ENCODE results near the gene GSDMA. TPM values are rescaled to one million over a fixed set of nuclear protein-coding genes. Genes with fewer than 3 reads are reported as not detected.

GSDMA gene
- total and polyA plus RNA-seq, 3 donors from 2014 or later: 0.34 to 0.37 TPM; not detected in 1

DNA sequence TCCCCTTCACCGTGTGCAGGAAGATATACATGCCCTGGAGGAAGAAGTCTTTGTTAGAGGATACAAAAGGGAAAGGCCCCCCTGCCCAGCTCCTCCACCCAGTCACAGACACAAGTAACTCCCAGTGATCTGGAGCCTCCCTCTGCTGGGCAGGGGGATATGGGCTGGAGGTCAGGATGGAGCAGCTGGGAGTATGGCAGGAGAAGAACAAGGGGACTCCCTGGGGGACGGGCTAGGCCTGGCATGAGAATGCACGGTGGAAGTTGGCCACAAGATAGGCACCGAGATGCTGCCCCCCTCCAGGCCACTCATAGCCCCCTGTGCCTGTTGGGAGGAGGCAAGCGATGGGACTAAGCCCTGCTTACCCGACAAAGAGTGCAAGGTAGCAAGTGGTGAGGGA lies 39.6 kb upstream of the GSDMA start:
- Histone ChIP-seq H3K9me3 (no peaks in the 10 kb centered on the region), H3K4me1 (peaks cover 11% of the 10 kb centered on the region), H3K27ac (no peak overlapping the region), H3K27me3 (no peaks in the 10 kb centered on the region), H3K4me3 (no peak overlapping the region), H3K36me3 (ENCODE audit: low read depth, missing control alignments) (no peaks in the 10 kb centered on the region)
- no peak for DNase-seq
- no peak for TF ChIP-seq POLR2A (IDR thresholded peaks at IDR 0.05)
- TF ChIP-seq, protein P1, sequence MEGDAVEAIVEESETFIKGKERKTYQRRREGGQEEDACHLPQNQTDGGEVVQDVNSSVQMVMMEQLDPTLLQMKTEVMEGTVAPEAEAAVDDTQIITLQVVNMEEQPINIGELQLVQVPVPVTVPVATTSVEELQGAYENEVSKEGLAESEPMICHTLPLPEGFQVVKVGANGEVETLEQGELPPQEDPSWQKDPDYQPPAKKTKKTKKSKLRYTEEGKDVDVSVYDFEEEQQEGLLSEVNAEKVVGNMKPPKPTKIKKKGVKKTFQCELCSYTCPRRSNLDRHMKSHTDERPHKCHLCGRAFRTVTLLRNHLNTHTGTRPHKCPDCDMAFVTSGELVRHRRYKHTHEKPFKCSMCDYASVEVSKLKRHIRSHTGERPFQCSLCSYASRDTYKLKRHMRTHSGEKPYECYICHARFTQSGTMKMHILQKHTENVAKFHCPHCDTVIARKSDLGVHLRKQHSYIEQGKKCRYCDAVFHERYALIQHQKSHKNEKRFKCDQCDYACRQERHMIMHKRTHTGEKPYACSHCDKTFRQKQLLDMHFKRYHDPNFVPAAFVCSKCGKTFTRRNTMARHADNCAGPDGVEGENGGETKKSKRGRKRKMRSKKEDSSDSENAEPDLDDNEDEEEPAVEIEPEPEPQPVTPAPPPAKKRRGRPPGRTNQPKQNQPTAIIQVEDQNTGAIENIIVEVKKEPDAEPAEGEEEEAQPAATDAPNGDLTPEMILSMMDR (IDR thresholded peaks at IDR 0.05): no peak
- intact Hi-C loops (cut with DNase I; ENCODE audit: low total_unique reads): no loop called here
- WGBS, 2 donors: 86 to 94% methylated on average over 6 of the region's 6 CpGs

DNA sequence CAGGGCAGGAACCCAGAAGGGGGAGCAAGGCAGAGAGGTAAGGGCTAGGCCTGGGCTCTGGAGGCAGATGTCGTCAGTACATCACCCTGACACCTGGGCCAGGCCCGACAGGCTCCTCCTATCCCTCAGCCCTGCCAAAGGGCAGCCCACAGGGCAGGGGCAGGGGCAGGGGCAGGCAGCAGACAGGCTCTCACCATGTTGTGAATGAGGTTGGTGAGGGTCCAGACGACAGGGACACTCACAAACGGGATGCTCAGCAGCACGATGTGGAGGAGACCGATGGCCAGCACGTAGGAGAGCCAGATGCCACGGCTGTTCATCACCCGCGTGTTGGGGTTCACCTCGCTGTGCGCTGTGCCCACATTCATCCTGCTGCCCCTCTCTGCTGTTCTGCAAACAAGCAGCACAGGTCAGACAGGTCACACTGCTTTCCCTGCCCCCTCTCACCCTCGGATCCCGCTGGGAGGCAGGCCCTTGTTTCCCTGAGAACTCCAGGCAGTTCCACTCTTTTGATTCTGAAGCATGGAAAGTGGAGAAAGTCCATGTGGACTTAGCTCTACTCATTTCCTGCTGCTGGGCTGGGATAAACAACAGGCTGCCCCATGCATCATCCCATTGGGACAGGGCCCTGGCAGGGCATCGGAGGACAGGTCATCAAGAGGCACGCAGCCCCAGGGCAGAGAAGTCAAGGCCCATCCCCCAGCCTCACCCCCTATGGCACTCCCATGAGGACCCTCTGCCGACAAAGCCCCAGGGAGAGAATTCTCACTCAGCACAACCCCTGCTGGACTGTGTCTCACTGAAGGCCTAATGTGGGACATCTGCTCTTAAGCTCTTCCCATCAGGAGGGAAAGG lies 38.7 kb upstream of the GSDMA start:
- H3K27me3 ChIP-seq: no peaks in the 10 kb centered on the region
- no peaks in the 10 kb centered on the region for H3K9me3 ChIP-seq
- H3K27ac ChIP-seq: no peak overlapping the region
- DNase-seq: no peak
- no peak overlapping the region for H3K4me3 ChIP-seq
- H3K36me3 ChIP-seq (ENCODE audit: low read depth, missing control alignments): no peaks in the 10 kb centered on the region
- intact Hi-C loops (cut with DNase I; ENCODE audit: low total_unique reads): no loop called here
- TF ChIP-seq, protein P1 (IDR thresholded peaks at IDR 0.05): no peak
- no peak for TF ChIP-seq POLR2A (IDR thresholded peaks at IDR 0.05)
- 86 to 88% methylated on average over 3 to 17 of the region's 17 CpGs for WGBS, 2 donors
- peaks cover 18% of the 10 kb centered on the region for H3K4me1 ChIP-seq

DNA sequence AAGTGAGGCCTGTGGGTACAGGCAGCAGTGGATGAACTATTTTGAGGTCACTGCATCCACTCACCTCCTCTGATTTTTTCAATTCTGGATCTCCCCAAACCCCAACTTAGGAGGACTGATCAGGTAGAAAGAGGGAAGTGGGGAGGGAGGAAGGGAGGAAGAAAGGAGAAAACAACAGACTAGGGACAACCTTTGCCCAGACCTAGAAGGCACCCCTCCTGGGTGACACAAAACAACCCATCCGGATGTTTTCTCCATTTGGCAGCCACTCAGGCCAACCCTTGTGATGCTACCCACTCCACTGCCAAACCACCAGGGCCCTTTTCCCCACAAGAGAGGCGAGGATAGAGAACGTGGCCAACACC lies 38.1 kb upstream of the GSDMA start:
- Histone ChIP-seq H3K27me3 (no peaks in the 10 kb centered on the region), H3K4me1 (peaks cover 18% of the 10 kb centered on the region), H3K4me3 (no peak overlapping the region), H3K9me3 (no peaks in the 10 kb centered on the region), H3K36me3 (ENCODE audit: low read depth, missing control alignments) (no peaks in the 10 kb centered on the region), H3K27ac (no peak overlapping the region)
- no peak for DNase-seq
- intact Hi-C loops (cut with DNase I; ENCODE audit: low total_unique reads): no loop called here
- no peak for TF ChIP-seq POLR2A (IDR thresholded peaks at IDR 0.05)
- TF ChIP-seq, protein P1 (IDR thresholded peaks at IDR 0.05): no peak
- WGBS, 2 donors: 85 to 86% methylated on average over 3 of the region's 3 CpGs

DNA sequence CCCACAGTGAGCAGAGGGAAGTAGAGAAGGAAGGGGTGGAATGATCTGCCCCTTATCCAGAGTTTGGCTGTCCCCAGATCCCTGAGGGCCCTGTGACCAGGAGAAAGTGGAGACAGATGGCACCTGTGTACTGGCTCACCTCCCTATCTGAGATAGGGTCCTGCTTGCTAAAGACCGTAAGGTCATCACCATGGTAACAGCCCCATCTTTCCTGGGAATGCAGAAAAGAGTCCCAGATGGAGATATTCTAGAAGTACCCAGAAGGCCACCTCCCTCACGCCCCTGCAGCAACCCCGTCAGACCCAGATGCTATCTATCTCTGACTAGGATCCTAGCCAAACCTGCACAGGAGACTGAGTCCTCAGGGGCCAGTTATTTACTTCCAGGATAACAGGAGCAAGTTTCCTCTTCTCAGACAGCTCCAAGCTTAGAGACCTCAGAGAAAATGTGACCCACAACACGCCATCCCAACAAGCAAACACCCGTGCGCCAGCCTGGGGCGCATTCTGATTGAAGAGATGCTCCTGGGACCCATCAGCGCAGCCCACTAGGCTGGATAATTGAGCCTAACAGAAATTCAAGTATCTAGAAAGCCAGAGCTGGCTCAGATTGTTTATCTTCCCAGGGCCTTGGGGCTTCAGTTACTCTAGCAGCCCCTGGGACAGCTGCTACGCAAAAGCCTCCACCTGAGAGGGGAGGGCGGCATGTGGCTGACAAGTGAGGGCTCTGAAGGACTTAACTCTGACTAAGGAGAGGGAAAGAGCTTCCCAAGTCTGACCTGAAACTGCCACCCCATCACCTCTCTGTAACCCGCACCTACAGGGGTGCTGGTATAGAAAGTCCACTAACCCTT lies 37.3 kb upstream of the GSDMA start:
- Histone ChIP-seq H3K27me3 (no peaks in the 10 kb centered on the region), H3K4me3 (no peak overlapping the region), H3K27ac (no peak overlapping the region), H3K4me1 (peaks cover 18% of the 10 kb centered on the region), H3K9me3 (no peaks in the 10 kb centered on the region), H3K36me3 (ENCODE audit: low read depth, missing control alignments) (no peaks in the 10 kb centered on the region)
- intact Hi-C loops (cut with DNase I; ENCODE audit: low total_unique reads): no loop called here
- TF ChIP-seq, protein P1 (IDR thresholded peaks at IDR 0.05): no peak
- no peak for TF ChIP-seq POLR2A (IDR thresholded peaks at IDR 0.05)
- 78 to 81% methylated on average over 8 to 11 of the region's 11 CpGs for WGBS, 2 donors
- DNase-seq: no peak
